Subcutaneous abdominal adipose tissue (tissue), 5 donors: ENCODE results near the gene NLRP4.

Source experiments
- H3K27ac ChIP-seq: one replicate; pipeline ENCODE4 v1.7.0; 2013; ENCODE audit warnings: low read depth, mild to moderate bottlenecking, inconsistent platforms, low read length, moderate library complexity
- H3K27me3 ChIP-seq, 5 donors: one replicate each; pipeline ENCODE4 v1.7.0; 2013; ENCODE audit warnings: low read length in 5 of 5, inconsistent platforms in 1 of 5; ENCODE audit not compliant: control insufficient read depth in 5 of 5, insufficient read depth in 4 of 5
- H3K36me3 ChIP-seq, 5 donors: one replicate each; pipeline ENCODE4 v1.7.0; 2013; ENCODE audit warnings: low read length in 5 of 5; ENCODE audit not compliant: control insufficient read depth in 5 of 5, insufficient read depth in 5 of 5
- H3K4me1 ChIP-seq, 5 donors: one replicate each; pipeline ENCODE4 v1.7.0; 2013; ENCODE audit warnings: low read length in 5 of 5, mild to moderate bottlenecking in 3 of 5, moderate library complexity in 1 of 5; ENCODE audit not compliant: control insufficient read depth in 5 of 5, insufficient read depth in 5 of 5
- H3K4me3 ChIP-seq, 5 donors: one replicate each; pipeline ENCODE4 v1.7.0; 2013; ENCODE audit warnings: low read length in 5 of 5, low read depth in 1 of 5
- H3K9ac ChIP-seq, 5 donors: one replicate each; pipeline ENCODE4 v1.7.0; 2013; ENCODE audit warnings: low read length in 5 of 5, mild to moderate bottlenecking in 4 of 5, moderate library complexity in 3 of 5
- H3K9me3 ChIP-seq, 5 donors: one replicate each; pipeline ENCODE4 v1.7.0; 2013; ENCODE audit warnings: low read length in 5 of 5; ENCODE audit not compliant: control insufficient read depth in 5 of 5
- donor health status: healthy.
- donor health status: healthy.
- donor health status: healthy.
- donor health status: healthy.
- donor health status: healthy.

NLRP4 gene

GRCh38 chr19:55866521-55866920 lies 30.2 kb downstream of the NLRP4 start:
- H3K27ac ChIP-seq: no peak overlapping the region
- H3K4me3 ChIP-seq: no peak overlapping the region
- H3K9me3 ChIP-seq: peaks cover 0 to 6% (median 1%) of the 10 kb centered on the region in 5 donors
- H3K4me1 ChIP-seq: no peaks in the 10 kb centered on the region
- H3K9ac ChIP-seq: no peak overlapping the region
- H3K36me3 ChIP-seq: no peaks in the 10 kb centered on the region
- peaks cover 0 to 3% (median 0%) of the 10 kb centered on the region in 5 donors for H3K27me3 ChIP-seq

GRCh38 chr19:55867101-55867500 lies 30.8 kb downstream of the NLRP4 start:
- peaks cover 0 to 6% (median 0%) of the 10 kb centered on the region in 5 donors for H3K9me3 ChIP-seq
- no peak overlapping the region for H3K4me3 ChIP-seq
- H3K27me3 ChIP-seq: peaks cover 0 to 3% (median 0%) of the 10 kb centered on the region in 5 donors
- H3K4me1 ChIP-seq: no peaks in the 10 kb centered on the region
- no peak overlapping the region for H3K27ac ChIP-seq
- H3K36me3 ChIP-seq: no peaks in the 10 kb centered on the region
- no peak overlapping the region for H3K9ac ChIP-seq

GRCh38 chr19:55870736-55871135 lies 34.4 kb downstream of the NLRP4 start:
- H3K9ac ChIP-seq: no peak overlapping the region
- no peak overlapping the region for H3K4me3 ChIP-seq
- no peaks in the 10 kb centered on the region for H3K36me3 ChIP-seq
- no peaks in the 10 kb centered on the region for H3K4me1 ChIP-seq
- H3K9me3 ChIP-seq: peaks cover 0 to 6% (median 0%) of the 10 kb centered on the region in 5 donors
- no peak overlapping the region for H3K27ac ChIP-seq
- peaks cover 0 to 3% (median 0%) of the 10 kb centered on the region in 5 donors for H3K27me3 ChIP-seq

GRCh38 chr19:55877211-55877610 lies 40.9 kb downstream of the NLRP4 start:
- H3K4me1 ChIP-seq: no peaks in the 10 kb centered on the region

GRCh38 chr19:55882626-55883025 lies 46.3 kb downstream of the NLRP4 start:
- H3K36me3 ChIP-seq: no peaks in the 10 kb centered on the region
- H3K4me1 ChIP-seq: no peaks in the 10 kb centered on the region
- H3K4me3 ChIP-seq: no peak overlapping the region
- no peak overlapping the region for H3K27ac ChIP-seq
- H3K9ac ChIP-seq: no peak overlapping the region
- peaks cover 0 to 16% (median 11%) of the 10 kb centered on the region in 5 donors for H3K9me3 ChIP-seq
- no peaks in the 10 kb centered on the region for H3K27me3 ChIP-seq

More at GRCh38 chr19:55877211-55877610, 40.9 kb downstream of the NLRP4 start:
- no peaks in the 10 kb centered on the region for H3K27me3 ChIP-seq
- H3K27ac ChIP-seq: no peak overlapping the region
- no peak overlapping the region for H3K9ac ChIP-seq
- H3K9me3 ChIP-seq: peaks cover 0 to 20% (median 13%) of the 10 kb centered on the region in 5 donors
- no peak overlapping the region for H3K4me3 ChIP-seq
- H3K36me3 ChIP-seq: no peaks in the 10 kb centered on the region

- Histone ChIP-seq H3K27ac (no peak overlapping the region), H3K4me1 (no peaks in the 10 kb centered on the region), H3K36me3 (no peaks in the 10 kb centered on the region), H3K4me3 (no peak overlapping the region), H3K27me3 (peaks cover 0 to 4% (median 0%) of the 10 kb centered on the region in 5 donors), H3K9ac (no peak overlapping the region), H3K9me3 (no peaks in the 10 kb centered on the region)
These were observed 62.6 kb downstream of the NLRP4 start for GRCh38 chr19:55898911-55899310.

GRCh38 chr19:55901369-55902079 lies 65.2 kb downstream of the NLRP4 start:
- no peaks in the 10 kb centered on the region for H3K9me3 ChIP-seq
- H3K27me3 ChIP-seq: peaks cover 0 to 2% (median 0%) of the 10 kb centered on the region in 5 donors

GRCh38 chr19:55902080-55902751 lies 65.9 kb downstream of the NLRP4 start:
- Histone ChIP-seq H3K27me3 (peaks cover 0 to 2% (median 0%) of the 10 kb centered on the region in 5 donors), H3K36me3 (no peaks in the 10 kb centered on the region), H3K27ac (no peak overlapping the region), H3K4me1 (no peaks in the 10 kb centered on the region), H3K4me3 (no peak overlapping the region), H3K9ac (no peak overlapping the region), H3K9me3 (no peaks in the 10 kb centered on the region)

More at GRCh38 chr19:55901369-55902079, 65.2 kb downstream of the NLRP4 start:
- no peaks in the 10 kb centered on the region for H3K4me1 ChIP-seq
- H3K27ac ChIP-seq: no peak overlapping the region
- H3K4me3 ChIP-seq: no peak overlapping the region
- no peaks in the 10 kb centered on the region for H3K36me3 ChIP-seq
- no peak overlapping the region for H3K9ac ChIP-seq

- H3K27me3 ChIP-seq: peaks cover 0 to 12% (median 0%) of the 10 kb centered on the region in 5 donors
- H3K36me3 ChIP-seq: no peaks in the 10 kb centered on the region
- no peaks in the 10 kb centered on the region for H3K4me1 ChIP-seq
- H3K4me3 ChIP-seq: no peak overlapping the region
- no peak overlapping the region for H3K9ac ChIP-seq
- no peak overlapping the region for H3K27ac ChIP-seq
- H3K9me3 ChIP-seq: peaks cover 2 to 8% (median 6%) of the 10 kb centered on the region in 5 donors
These were observed 70.9 kb downstream of the NLRP4 start for GRCh38 chr19:55907286-55907685.

- H3K9ac ChIP-seq: no peak overlapping the region
- no peak overlapping the region for H3K27ac ChIP-seq
- H3K4me3 ChIP-seq: no peak overlapping the region
- peaks cover 0 to 12% (median 0%) of the 10 kb centered on the region in 5 donors for H3K27me3 ChIP-seq
- no peaks in the 10 kb centered on the region for H3K4me1 ChIP-seq
- H3K36me3 ChIP-seq: no peaks in the 10 kb centered on the region
- H3K9me3 ChIP-seq: peaks cover 2 to 8% (median 6%) of the 10 kb centered on the region in 5 donors
These were observed 71.4 kb downstream of the NLRP4 start for GRCh38 chr19:55907746-55908145.
